CD4-positive, alpha-beta T cell treated with Interleukin-4 for 4 hours (primary cell): Measurements from ENCODE around the gene KITLG.
"Not testable (repeated sequence)": the region's sequence is repeated elsewhere in the genome, so short reads cannot be mapped to it uniquely, and the experiment has no call there.

ENCODE experiments used
- DNase-seq: peaks from one replicate; pipeline ENCODE4 v3.0.0-alpha.2; 2020

Gene KITLG, protein sequence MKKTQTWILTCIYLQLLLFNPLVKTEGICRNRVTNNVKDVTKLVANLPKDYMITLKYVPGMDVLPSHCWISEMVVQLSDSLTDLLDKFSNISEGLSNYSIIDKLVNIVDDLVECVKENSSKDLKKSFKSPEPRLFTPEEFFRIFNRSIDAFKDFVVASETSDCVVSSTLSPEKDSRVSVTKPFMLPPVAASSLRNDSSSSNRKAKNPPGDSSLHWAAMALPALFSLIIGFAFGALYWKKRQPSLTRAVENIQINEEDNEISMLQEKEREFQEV

DNA sequence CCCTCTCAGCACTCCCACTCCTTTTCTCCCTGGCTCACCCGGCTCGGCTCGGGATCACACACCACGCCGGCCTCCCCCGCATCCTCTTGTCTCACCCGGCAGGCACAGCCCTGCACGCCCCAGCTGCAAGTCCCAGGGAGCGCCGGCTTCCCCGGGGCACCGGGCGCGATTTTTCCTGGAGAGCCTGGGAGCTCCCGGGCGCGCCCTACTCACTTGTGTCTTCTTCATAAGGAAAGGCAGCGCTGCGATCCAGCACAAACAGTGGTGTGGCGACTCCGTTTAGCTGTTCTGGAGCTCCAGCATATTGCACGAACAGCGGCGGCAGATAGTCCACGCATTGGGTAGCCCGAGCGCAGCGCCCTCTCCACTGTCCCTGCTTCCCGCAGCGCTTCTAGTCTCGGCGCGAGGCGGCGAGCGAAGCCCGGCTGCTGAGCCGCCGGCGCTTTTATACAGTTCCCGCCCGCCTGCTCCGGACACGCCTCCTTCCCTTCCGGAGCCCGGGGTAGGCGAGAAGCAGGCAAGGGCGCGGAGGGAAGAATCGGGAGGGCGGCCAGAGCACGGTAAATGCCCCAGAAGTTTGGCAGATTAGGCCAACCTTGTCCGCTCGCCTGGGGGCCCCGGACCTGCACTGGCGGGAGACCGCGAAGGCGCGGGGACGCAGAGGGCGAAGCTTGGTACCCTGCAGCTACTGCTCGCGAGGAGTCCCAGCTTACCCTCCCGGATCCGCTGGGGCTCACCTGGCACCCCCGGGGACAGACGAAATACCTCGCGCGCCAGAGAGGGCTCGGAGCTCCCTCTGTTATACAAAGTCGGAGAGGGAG lies at the start of gene KITLG:
Gene KITLG, minus strand, starts transcription at position 421 of the 821 bp plus-strand sequence. Its CDS starts 193 bp downstream, at position 228.
- no peak for DNase-seq

DNA sequence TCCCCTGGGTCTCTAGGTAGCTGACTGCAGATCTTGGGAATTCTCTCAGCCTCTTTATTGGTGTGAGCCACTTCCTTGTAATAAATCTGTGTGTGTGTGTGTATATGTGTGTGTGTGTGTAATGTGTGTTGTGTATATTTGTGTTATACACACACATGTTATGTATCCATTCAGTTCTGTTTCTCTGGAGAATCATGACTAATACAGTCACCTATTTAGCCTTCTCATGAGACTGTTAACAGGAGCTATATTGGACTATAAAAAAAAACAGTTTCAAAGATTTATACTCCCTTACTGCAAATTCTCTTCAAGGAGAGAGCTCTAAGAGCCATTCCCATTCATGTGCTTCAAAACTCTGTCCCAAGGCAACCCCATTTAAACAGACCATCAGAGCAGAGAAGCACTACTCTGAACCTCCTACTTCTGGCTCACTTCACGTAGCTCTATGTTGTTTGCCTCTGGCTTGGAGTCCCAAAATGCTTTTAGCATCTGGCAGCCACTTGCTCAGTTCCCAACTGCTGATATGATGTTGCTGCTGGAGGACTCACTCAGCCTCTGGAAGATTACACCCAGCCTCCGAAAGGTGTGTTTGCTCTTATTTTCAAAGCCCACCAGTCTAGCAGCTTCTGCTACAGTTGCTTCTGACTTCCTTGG lies 48.7 kb upstream of the KITLG start:
- no peak for DNase-seq

GRCh38 chr12:88628035-88628434 lies 47.8 kb upstream of the KITLG start:
- not testable (repeated sequence) for DNase-seq

- DNase-seq: no peak
Observed at GRCh38 chr12:88627501-88627900, 47.2 kb upstream of the KITLG start.

DNA sequence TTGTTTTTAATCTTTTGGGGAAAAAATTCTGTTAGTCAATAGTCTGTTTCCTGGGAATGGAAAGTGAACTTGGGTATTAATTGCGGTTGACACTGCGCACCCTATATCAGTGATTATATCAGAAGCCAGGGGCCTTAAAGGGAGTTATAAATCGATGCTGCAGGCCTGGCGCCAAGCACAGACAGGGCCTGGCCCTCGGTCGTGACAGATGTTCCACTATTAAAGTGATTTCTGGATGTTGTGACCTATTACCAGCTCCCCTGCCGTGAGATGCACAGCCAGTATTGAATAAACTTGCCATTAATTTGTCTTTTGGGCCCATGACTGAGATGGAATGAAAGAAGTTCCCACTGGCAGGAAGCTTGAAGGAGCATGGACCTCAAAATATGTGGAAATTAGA lies 45.1 kb upstream of the KITLG start:
- no peak for DNase-seq

GRCh38 chr12:88624911-88625310 lies 44.6 kb upstream of the KITLG start:
- DNase-seq: no peak

DNA sequence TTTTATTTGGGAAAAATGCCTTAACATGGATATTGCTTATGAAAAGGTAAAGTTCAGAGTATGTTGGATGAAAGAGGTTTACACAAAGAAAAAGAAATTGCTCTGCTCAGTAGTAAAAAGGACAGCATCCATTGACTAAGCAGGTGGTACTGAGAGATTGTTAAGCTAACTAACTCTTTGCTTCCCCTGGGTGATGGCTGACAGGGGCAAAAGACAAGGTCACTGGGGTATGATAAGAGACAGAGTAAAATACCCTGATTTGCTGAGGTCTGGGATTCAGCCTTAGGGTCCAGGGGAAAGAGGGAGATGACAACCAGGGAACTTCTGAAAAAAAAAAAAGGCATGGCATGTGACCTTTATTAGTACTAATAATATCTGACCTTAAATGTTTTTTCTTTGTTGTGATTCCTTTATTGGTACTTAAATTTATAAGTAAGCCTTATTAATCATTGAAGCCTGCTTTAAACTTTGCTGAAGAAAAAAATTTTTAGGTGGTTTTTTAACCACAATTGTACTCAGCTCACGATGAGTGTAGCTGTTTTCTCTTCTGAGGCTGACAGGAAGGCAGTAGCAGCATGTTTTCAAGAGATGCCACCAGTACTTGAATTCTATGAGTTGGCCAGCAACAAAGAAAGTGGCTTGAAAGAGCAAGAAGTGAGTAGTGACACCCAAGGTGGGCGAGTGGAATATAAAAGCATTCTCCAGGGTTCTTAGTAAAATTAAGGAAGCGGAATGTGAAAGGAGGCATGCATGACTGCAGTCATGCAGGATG lies 43.7 kb upstream of the KITLG start:
- DNase-seq: no peak

- no peak for DNase-seq
Observed at GRCh38 chr12:88617352-88617751, 37.1 kb upstream of the KITLG start.

DNA sequence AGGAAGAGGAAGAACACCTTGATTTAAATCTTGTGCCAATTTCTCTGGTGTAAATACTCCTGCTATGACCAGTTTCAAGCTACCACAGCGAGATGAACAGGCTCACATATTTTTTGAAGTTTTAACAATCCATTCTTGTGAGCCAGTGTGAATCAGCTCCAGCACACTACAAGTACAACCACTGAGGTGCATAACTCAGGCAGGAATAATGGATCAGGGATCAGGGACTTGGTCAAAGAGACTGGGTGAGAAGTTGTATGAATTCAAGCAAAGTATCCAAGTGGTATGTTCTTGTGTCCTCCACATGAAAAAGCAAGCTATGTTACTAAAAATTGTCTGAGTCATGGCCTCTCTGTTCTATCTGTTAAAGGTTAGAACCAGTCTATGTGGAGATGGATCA lies 35.2 kb upstream of the KITLG start:
- DNase-seq: no peak

DNA sequence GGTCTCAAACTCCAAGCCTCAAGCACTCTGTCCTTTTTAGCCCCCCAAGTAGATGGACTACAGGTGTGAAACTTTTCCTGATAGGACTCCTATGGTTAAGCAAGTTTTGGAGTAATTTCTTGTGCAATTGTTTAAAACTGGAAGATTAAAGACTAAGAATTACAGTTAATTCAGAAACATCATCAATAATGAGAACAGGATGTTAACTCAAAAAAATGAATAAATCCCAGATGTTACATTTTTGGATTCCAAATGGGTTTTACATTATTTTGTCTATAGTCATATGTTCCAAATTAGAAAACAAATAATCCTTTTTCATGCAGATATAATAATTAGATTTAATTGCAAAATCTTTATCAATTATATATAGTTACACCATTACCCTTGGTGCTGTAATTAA lies 24.4 kb upstream of the KITLG start:
- DNase-seq: no peak

- no peak for DNase-seq
Observed at GRCh38 chr12:88600272-88600671, 20.0 kb upstream of the KITLG start.

GRCh38 chr12:88597365-88597764 lies 17.1 kb upstream of the KITLG start:
- DNase-seq: no peak

GRCh38 chr12:88595697-88596096 lies 15.4 kb upstream of the KITLG start:
- no peak for DNase-seq

DNA sequence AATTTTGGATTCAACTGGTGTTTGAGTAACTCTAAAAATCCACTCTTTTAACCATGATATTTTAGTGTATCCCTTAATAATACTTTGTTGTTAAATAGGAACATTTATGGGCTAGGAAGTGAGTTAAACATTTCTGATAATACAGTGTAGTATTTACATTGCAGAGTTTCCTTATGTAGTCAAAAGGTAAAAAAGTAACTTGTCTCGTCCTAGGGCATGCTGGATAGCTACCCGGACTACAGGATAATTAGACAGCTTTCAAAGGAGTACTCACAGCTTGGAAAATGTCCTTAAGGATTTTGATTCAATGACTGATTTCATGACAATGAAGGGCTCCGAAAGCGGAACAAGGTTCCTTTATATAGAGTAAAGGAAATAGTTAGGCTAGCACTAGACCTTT lies 14.5 kb upstream of the KITLG start:
- no peak for DNase-seq

- DNase-seq: no peak
Observed at GRCh38 chr12:88591343-88591742, 11.1 kb upstream of the KITLG start.

DNA sequence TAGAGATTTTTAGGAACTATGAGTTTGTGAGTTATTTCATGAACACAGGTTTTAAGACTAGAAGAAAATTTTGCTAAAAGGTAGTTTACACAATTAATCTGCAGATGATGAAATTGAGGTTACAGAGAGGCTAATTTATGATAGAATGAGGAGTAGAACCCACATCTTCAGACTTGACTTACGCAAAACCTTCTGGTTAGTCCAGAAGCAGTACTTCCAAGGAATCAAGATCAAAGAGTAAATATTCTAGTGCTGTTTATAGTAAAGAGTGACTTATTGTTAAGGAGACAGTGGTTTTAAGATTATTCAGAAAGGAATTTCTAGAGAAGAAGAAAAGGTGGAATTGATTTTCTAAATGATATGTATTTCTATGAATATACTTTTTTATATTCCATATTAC lies 10.6 kb upstream of the KITLG start:
- no peak for DNase-seq

- DNase-seq: no peak
Observed at GRCh38 chr12:88585077-88585476, 4.8 kb upstream of the KITLG start.

- no peak for DNase-seq
Observed at GRCh38 chr12:88579601-88580050, 645 bp downstream of the KITLG start.

DNA sequence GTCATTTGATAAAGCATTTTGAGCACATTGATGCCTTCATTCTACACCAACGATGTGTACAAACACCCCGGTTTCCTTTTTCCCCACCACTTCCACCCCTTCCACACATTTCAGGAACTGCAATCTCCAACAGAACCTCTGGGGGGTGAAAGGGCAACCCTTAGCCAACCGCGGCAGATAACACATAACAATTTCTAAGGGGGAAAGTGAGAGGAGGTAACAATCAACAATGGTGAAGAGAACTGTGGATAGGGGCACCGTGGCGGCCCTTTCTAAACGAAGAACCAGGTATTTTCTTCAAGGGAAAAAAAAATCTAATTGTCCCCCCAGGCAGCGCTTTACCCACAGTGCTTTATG lies 1.1 kb downstream of the KITLG start:
- DNase-seq: no peak

- DNase-seq: no peak
Observed at GRCh38 chr12:88578276-88579160, 1.8 kb downstream of the KITLG start.

- no peak for DNase-seq
Observed at GRCh38 chr12:88577537-88577936, 2.7 kb downstream of the KITLG start.

- no peak for DNase-seq
Observed at GRCh38 chr12:88576866-88577265, 3.4 kb downstream of the KITLG start.
